DMS79 treated with DMSO at 0.1 percent for 48 hours (cell line): Measurements from ENCODE around the gene AKR1C8.
"Not testable (repeated sequence)": the region's sequence is repeated elsewhere in the genome, so short reads cannot be mapped to it uniquely, and the experiment has no call there.

Experiments used
- DNase-seq: peaks from one replicate; lab custom pipeline; 2025; lab: John Stamatoyannopoulos, UW

Gene AKR1C8

DNA sequence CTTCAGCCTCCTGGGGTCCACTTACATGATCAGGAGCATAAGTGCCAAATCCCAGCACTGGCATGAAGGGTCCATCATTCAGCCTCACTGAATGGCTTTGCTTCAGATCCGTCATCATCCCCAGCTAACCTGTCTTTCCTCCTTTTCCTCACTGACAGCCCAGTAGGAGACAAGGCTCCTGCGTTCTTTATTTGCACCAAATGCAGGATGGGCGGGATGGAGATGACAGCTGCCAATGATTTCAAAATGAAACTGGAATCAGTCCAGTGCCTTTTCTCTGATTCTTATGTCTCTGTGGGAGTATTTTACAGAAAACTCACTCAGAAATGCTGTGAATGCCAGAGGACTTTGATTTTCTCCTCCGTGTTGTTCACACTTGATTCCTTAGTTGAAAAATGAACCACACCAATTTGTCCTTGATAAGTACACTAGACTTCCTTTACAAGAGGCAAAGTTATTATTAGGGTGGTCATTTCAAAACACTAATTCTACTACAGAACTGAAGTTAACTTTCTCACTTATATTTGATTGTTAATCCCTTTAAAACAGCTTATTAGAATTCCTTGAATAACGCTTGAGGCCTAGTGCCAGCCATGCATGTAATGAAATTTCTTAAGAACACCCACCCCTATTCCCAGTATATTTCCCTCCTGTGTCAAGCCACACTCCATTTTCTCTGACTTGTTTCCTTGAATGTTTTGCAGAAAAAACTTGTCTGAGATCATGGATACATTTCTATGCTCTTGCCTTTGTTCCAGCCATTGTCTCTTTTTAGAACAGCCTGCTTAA lies at the start of gene AKR1C8:
AKR1C8 (minus strand) TSS at position 164 of the 789 bp plus-strand sequence; CDS start at position 118, 46 bp downstream.
- no peak for DNase-seq

DNA sequence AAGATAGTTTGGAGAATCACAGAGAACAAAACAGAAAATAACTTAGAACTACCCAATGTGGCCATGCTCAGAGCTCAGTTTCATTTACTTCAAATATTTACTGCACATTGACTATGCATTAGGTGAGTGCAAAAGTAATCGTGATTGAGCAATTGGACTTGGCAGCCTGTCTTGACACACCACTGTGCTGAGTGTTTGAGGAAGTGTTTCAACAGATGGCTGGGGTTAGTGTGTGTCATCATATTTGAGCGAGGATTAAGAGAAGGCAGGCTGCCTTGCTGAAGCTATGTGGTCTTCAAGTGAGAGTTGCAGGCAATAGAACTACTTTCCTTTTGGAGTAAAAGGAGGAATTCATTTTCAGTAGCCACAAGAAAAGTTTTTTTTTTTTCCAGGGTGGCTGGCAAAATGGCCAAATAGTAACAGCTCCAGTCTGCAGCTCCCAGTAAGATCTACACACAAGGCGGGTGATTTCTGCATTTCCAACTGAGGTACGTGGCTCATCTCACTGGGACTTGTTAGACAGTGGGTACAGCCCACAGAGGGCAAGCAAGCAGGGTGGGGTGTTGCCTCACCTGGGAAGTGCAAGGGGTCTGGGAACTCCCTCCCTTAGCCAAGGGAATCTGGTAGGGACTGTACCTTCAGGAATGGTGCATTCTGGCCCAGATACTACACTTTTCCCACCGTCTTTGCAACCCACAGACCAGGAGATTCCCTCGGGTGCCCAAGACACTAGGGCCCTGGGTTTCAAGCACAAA lies 49.3 kb upstream of the AKR1C8 start:
- DNase-seq: no peak

DNA sequence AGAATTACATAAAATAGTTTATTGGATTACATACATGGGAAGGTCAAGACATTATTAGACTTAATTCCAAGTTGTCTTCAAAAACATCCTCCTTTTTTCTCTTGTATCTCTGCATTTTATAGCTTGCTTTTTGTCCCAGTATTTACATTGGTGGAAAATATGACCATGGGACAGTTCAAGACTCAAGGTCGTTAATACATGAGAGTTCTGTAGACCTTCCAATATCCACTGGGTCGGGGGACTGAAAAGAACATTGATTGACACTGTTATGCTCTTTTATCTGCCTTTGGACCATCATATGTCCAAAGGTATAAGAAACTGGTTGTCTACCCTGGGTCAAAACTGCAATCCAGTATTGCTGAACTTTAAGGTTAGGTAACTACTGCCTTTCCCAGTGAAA lies 48.4 kb upstream of the AKR1C8 start:
- no peak for DNase-seq

DNA sequence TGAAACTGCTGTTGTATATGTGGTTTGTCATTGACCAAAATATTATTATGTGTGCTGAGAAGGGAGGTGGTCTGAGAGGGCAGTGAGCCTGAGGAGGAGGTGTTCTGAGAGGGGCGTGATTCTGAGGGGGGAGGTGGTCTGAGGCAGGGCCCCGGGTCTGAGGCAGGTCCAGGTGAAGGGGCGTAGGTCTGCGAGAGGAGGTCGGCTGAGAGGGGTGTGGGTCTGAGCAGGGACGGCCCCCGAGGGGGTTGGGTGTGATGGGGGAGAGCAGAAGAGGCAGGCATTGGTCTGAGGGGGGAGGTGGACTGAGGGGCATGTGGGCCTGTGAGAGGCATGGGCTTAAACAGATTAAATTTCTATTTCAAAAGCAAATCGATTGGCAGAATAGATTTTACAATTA lies 44.1 kb upstream of the AKR1C8 start:
- DNase-seq: no peak

DNA sequence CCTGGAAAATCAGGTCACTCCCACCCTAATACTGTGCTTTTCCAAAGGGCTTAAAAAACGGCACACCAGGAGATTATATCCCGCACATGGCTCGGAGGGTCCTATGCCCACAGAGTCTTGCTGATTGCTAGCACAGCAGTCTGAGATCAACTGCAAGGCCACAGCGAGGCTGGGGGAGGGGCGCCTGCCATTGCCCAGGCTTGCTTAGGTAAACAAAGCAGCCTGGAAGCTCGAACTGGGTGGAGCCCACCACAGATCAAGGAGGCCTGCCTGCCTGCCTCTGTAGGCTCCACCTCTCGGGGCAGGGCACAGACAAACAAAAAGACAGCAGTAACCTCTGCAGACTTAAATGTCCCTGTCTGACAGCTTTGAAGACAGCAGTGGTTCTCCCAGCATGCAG lies 38.0 kb upstream of the AKR1C8 start:
- not testable (repeated sequence) for DNase-seq

DNA sequence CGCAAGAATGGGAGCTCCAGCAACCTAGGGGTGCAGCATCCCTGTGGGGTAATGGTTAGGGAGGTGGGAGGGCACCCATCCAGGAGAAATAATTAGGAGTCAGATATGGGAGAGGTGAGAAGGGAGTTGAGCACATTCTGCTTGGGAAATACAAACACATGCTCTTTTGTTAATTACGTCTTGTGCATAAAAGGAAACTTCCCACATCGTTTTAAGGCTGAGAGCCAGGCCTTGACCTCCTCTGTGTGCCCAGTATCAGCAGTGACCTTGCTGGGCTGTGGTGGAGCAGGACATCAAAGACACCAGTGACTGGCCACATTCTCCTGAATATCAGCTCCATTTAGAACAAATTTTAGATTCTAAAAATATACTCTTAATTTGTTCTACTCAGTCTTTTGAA lies 34.3 kb upstream of the AKR1C8 start:
- DNase-seq: no peak

DNA sequence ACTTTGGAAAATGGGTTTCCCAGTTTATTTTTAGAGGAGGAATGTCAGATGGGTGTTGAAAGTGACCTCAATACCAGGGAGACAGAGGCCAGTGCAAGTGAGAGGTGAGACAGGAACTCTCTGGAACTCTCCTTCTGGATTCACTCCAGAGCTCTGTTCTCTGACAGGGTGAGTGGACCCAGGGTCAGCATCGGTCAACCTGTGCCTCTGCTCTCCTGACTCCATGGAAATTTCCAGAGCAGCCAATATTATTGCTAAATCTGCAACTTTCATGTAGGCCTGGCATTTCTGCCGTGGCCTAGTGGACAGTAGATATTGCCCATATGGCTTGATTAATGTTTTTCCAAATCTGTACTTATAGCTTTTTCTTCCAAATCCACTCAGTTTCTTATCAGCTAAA lies 31.9 kb upstream of the AKR1C8 start:
- no peak for DNase-seq

DNA sequence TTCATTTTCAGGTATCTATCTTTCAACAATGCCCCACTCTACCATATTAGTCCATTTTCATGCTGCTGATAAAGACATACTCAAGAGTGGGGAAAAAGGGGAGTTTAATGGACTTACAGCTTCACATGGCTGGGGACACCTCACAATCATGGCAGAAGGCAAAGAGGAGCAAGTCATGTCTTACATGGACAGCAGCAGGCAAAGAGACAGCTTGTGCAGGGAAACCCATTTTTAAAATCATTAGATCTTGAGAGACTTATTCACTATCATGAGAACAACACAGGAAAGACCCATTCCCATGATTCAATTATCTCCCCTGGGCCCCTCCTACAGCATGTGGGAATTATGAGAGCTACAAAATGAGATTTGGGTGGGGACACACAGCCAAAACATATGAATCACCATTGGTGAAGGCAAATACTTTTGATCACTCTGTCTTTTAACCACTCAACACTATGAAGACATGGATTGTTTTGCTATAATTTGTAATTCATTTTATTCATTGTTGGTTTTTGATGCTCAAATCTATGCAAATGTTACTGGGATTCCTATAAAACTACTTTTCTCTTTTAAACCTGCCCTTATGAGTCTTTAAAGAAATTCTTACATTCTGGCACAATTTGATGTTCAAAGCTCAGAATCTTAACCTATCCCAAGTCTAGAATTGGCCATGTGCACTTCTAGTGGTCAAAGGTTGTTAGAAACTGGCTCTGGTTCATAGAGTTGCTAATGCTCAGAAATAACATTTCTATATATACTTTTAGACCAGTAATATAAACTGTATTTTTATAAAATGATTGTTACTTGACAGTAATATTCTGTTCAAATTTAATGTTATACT lies 27.0 kb upstream of the AKR1C8 start:
- no peak for DNase-seq

DNA sequence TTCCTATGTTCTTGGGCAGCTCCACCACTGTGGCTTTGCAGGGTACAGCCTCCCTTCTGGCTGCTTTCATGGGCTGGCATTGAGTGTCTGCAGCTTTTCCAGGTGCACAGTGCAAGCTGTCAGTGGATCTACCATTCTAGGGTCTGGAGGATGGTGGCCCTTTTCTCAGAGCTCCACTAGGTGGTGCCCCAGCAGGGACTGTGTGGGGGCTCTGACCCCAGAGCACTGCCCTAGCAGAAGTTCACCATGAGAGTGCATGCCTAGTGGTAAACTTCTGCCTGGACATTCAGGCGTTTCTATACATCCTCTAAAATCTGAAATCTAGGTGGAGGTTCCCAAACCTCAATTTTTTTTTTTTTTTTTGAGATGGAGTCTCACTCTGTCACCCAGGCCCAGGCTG lies 25.3 kb upstream of the AKR1C8 start:
- not testable (repeated sequence) for DNase-seq

DNA sequence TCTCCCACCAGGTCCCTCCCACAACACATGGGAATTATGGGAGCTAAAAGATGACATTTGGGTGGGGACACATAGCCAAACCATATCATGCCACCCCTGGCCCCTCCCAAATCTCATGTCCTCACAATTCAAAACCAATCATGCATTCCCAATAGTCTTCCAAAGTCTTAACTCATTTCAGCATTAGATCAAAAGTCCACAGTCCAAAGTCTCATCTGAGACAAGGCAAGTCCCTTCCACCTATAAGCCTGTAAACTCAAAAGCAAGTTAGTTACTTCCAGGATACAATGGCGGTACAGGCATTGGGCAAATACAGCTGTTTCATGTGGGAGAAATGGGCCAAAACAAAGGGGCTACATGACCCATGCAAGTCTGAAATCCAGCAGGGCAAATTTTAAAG lies 24.8 kb upstream of the AKR1C8 start:
- DNase-seq: not testable (repeated sequence)

DNA sequence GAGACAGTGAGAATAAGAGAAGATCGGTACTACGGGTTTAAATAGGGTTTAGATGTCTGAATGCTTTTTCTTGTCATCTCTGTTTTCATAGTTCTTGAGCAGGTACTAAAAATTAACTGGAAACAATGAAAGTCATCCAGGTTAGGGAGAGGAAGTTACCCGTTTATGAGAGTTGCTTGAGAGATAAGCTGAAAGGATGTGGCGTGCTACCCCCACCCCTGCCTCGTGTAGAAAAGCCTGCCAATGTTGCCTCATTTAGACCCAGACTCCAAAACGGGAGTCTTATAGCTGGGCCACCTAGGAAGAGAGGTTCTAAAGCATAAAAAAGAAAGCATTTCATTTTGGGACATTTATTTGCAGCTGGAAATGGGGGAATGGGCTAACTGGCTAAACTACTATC lies 21.8 kb upstream of the AKR1C8 start:
- no peak for DNase-seq

DNA sequence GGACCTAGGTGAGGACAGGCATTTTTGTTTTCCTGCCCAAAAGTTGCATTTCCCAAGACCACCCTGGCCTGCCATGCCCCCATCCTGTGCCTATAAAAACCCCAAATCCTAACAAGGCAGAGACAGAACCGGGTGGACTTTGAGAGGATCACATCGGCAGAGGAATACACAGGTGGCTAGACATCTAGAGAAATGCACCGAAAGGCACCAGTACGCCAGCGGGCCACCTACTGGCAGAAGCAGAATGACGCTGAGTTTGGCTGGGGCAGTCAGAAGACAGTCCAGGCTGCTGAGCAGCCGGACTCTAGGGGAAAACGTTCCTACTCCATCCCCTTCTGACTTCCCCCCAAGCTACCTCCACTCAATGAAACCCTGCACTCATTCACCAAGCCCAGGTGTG lies 14.4 kb upstream of the AKR1C8 start:
- DNase-seq: no peak

DNA sequence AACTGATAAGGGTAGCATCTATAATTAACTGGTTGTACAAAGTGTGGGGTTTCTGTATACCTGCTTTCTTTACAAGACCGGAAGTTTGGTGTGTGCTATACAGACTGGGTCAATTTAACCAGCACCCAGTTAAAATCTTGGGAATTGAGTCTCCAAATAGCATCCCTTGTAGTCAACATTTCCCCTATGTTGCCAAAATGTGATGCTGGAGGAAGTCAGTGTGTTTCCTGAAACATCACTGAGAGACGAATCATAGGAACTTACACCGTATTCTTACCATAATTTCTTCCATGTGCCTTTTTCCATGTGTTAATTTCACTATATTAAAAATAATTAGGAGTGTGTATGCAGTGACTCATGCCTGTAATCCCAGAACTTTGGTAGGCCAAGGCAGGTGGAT lies 13.4 kb upstream of the AKR1C8 start:
- no peak for DNase-seq

DNA sequence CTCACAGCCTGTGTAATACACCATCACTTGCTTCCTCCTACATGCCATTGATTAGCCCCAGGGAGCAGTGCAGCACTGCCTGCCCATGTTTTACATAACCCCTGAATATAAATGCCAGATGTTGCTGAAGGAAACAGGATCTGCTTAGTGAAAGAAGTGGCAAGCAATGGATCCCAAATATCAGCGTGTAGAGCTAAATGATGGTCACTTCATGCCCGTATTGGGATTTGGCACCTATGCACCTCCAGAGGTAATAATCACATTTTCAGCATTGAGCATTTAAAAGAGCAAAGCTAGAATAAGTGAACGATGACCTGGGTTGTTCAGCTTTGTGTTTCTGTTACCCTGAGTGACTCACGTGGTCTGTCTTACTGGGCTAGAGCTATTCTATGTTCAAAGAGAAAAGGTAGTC lies 11.8 kb upstream of the AKR1C8 start, which contains the start of gene AKR1C4:
AKR1C4 (plus strand) TSS at position 136 of the 412 bp plus-strand sequence; CDS start at position 167, 31 bp downstream.
- DNase-seq: no peak

DNA sequence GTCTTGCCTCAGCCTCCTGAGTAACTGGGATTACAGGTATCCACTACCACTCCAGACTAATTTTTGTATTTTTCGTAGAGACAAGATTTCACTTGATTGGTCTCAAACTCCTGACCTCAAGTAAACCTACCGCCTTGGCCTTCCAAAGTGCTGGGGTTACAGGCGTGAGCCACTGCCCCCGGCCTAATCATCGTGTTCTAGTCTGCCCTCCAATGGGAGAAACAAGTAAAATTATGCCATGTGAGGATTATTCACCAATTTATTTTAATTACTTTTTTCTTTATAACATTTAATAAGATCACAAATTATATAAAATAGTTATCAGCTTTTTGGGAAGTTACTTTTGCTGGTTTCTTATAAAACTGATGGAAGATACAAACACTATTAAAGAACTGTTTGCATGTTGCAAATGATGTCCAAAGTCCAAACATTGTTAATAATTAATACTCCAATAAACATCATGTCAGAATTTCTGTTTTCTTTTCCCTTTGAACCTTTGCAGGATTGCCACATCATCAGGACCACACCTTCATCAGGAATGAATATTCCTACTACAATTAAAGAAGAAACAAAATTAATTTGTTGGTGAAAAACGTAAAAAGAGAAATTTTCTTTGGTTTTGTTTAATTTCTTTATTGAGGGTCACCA lies 10.9 kb upstream of the AKR1C8 start:
- no peak for DNase-seq

DNA sequence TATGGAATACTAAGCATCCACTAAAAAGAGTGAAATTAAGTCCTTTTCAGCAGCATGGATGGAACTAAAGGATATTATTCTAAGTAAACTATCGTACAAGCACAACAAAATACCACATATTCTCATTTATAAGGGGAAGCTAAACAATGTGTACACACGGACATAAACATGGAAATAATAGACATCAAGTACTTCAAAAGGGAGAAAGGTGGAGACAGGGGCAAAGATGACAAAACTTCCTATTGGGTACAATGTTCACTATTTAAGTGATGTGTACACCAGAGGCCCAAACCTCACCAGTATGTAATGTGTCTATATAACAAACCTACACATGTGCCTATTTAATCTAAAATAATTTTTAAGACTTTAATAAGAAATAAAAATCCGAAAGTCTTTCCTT lies 9.5 kb upstream of the AKR1C8 start:
- no peak for DNase-seq

DNA sequence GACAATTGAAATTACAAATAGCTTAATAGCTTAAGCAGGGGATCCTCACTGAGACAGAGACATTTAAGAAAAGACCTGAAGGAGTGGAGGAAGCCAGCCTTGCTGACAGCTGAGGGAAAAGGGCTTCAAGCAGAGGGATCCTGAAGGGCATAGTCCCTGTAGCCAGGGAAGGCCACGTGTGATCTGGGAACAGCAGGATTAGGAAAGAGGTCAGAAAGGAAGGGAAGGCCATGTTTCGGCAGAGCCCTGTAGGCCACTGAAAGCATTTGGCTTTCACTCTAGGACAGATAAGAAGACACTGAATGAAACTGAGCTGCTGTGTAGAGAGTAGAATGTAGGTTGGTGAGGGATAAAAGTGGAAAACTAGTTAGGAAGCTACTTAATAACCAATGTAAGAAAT lies 3.4 kb upstream of the AKR1C8 start:
- DNase-seq: no peak

DNA sequence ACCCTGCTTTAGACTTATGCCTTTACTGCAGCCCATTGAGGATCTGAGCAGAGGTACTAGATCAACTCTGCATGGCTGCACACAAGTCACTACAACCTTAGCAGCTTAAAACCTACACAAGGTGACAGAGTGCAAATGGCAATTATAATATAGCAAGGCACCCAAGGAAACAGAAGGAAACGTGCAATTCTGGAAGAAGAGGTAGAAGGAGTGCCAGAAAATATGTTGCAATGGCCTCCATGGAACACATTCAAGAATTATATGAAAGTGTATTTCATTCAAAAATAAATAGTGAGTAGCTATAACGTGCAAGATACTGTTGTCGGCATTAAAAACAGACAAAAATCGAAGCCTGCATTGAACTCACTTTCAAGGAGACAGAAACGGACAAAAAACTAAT lies 2.9 kb upstream of the AKR1C8 start:
- DNase-seq: no peak

DNA sequence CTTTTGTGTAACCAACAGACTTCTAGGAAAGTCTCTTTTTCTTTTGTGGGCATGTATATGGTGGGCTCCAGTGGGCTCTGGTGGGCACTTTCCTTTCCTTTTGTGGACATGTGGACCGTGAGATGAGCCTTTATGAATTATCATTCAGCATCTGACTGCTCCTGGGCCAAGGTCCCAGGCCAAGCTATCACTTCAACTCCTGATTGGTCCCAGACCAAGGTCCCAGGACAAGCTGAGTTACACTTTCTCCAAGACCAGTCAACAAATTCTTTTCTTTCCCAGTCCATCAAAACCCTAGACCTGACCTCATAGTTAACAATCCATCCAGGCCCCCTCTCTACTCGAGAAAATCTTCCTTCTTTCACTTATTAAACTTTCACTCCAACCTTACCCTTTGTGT lies 1.0 kb downstream of the AKR1C8 start:
- no peak for DNase-seq

DNA sequence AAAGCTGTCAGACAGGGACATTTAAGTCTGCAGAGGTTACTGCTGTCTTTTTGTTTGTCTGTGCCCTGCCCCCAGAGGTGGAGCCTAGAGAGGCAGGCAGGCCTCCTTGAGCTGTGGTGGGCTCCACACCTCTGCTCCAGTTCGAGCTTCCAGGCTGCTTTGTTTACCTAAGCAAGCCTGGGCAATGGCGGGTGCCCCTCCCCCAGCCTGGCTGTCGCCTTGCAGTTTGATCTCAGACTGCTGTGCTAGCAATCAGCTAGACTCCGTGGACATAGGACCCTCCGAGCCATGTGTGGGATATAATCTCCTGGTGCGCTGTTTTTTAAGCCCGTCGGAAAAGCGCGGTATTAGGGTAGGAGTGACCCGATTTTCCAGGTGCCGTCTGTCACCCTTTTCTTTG lies 4.4 kb downstream of the AKR1C8 start:
- DNase-seq: not testable (repeated sequence)

DNA sequence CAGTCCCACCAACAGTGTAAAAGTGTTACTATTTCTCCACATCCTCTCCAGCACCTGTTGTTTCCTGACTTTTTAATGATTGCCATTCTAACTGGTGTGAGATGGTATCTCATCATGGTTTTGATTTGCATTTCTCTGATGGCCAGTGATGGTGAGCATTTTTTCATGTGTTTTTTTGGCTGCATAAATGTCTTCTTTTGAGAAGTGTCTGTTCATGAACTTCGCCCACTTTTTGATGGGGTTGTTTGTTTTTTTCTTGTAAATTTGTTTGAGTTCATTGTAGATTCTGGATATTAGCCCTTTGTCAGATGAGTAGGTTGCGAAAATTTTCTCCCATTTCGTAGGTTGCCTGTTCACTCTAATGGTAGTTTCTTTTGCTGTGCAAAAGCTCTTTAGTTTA lies 9.4 kb downstream of the AKR1C8 start:
- DNase-seq: not testable (repeated sequence)

DNA sequence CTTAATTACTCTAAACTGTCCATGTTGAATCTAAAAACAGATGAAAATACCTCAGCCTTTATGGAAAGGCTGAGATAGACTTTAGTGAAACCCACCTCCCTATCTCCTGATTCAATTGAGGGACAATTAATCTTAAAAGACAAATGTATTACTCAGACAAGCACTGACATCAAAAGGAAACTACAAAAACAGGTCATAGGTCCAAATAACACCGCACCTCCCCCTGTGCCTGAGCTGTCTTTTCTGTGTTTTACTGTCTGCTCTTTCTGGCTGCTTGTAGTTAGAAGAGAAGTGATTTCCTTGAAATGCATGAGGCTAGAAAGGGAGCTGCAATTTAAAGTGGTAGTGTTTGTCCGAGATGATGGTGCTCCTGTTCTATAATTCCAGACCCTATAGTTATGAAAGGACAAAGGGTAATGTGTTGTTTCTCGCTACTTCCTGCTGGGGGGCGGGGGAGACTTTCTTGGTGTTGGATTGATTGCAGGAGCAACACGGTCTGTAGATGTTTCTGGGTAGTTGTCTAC lies 16.0 kb downstream of the AKR1C8 start:
- DNase-seq: no peak
